GM18505 (cell line): ENCODE data around the gene CNTN3.

Experiments used
- ATAC-seq: cut with Tn5 transposase; IDR thresholded peaks from one replicate; pipeline ENCODE4 v1.9.1; 2021; ENCODE audit not compliant: unreplicated experiment
- POLR2A ChIP-seq: IDR thresholded peaks from 4 replicates; pipeline ENCODE4 v1.6.1; 2011; ENCODE audit warnings: borderline replicate concordance; ENCODE audit not compliant: insufficient read depth, insufficient read length; ENCODE audit errors: extremely low read depth

The CNTN3 gene

GRCh38 chr3:74630602-74631001 is 16.1 kb upstream of the CNTN3 start:
- no peak for ATAC-seq
- no peak for TF ChIP-seq POLR2A

GRCh38 chr3:74626011-74626410 is 11.6 kb upstream of the CNTN3 start:
- TF ChIP-seq POLR2A, result no peak
- no peak for ATAC-seq

GRCh38 chr3:74624301-74624700 is 9.8 kb upstream of the CNTN3 start:
- no peak for ATAC-seq
- TF ChIP-seq POLR2A, result no peak

- TF ChIP-seq POLR2A, result no peak
- no peak for ATAC-seq
These were observed 8.9 kb upstream of the CNTN3 start for GRCh38 chr3:74623261-74623836.

GRCh38 chr3:74621581-74621980 is 7.1 kb upstream of the CNTN3 start:
- no peak for ATAC-seq
- TF ChIP-seq POLR2A, result no peak

GRCh38 chr3:74617776-74618175 is 3.3 kb upstream of the CNTN3 start:
- no peak for ATAC-seq
- no peak for TF ChIP-seq POLR2A

- no peak for ATAC-seq
- TF ChIP-seq POLR2A, result no peak
These were observed 845 bp downstream of the CNTN3 start for GRCh38 chr3:74613521-74614106.

GRCh38 chr3:74613060-74613459 is 1.4 kb downstream of the CNTN3 start:
- no peak for TF ChIP-seq POLR2A
- ATAC-seq, result no peak

GRCh38 chr3:74611206-74611605 is 3.3 kb downstream of the CNTN3 start:
- ATAC-seq, result no peak
- TF ChIP-seq POLR2A, result no peak

- no peak for TF ChIP-seq POLR2A
- ATAC-seq, result no peak
These were observed 6.7 kb downstream of the CNTN3 start for GRCh38 chr3:74607803-74608202.

GRCh38 chr3:74606996-74607395 is 7.5 kb downstream of the CNTN3 start:
- ATAC-seq, result no peak
- TF ChIP-seq POLR2A, result no peak

- ATAC-seq, result no peak
- no peak for TF ChIP-seq POLR2A
These were observed 9.0 kb downstream of the CNTN3 start for GRCh38 chr3:74605437-74605836.

GRCh38 chr3:74603292-74603691 is 11.2 kb downstream of the CNTN3 start:
- ATAC-seq, result no peak
- no peak for TF ChIP-seq POLR2A

- ATAC-seq, result no peak
- no peak for TF ChIP-seq POLR2A
These were observed 12.0 kb downstream of the CNTN3 start for GRCh38 chr3:74602471-74602870.

- ATAC-seq, result no peak
These were observed 12.7 kb downstream of the CNTN3 start for GRCh38 chr3:74601793-74602192.

More at GRCh38 chr3:74601793-74602192, 12.7 kb downstream of the CNTN3 start:
- TF ChIP-seq POLR2A, result no peak
